Loucy (cell line): ENCODE results near the gene FOXP1.

Source experiments
- H2AFZ ChIP-seq: fragments of 200-600 bp; sonication (generic); 2 replicates; pipeline ENCODE4 v1.6.0; 2016; ENCODE audit warnings: antibody characterized with exemption, mild to moderate bottlenecking, low read length, moderate library complexity
- H3F3A ChIP-seq: fragments of 200-600 bp; 2 replicates; pipeline ENCODE4 v1.6.0; 2016; ENCODE audit warnings: antibody characterized with exemption, low read depth, mild to moderate bottlenecking
- H3K27me3 ChIP-seq: fragments of 200-600 bp; sonication (generic); 2 replicates; pipeline ENCODE4 v1.6.1; 2014; ENCODE audit warnings: low read length, mild to moderate bottlenecking; ENCODE audit not compliant: insufficient read depth, poor library complexity, severe bottlenecking
- H3K36me3 ChIP-seq: fragments of 200-600 bp; sonication (generic); 2 replicates; pipeline ENCODE4 v1.6.1; 2016; ENCODE audit warnings: low read length; ENCODE audit not compliant: insufficient read depth
- H3K4me1 ChIP-seq: fragments of 200-600 bp; sonication (generic); 2 replicates; pipeline ENCODE4 v1.5.1; 2014; ENCODE audit warnings: low read length, mild to moderate bottlenecking; ENCODE audit not compliant: insufficient read depth, poor library complexity, severe bottlenecking
- H3K4me2 ChIP-seq: fragments of 200-600 bp; sonication (generic); 2 replicates; pipeline ENCODE4 v1.6.0; 2014; ENCODE audit warnings: antibody characterized with exemption, low read length, low read depth, mild to moderate bottlenecking; ENCODE audit not compliant: poor library complexity, severe bottlenecking
- H3K4me3 ChIP-seq: fragments of 200-600 bp; sonication (generic); 2 replicates; pipeline ENCODE4 v1.5.1; 2014; ENCODE audit warnings: low read length, mild to moderate bottlenecking, mixed read lengths; ENCODE audit not compliant: poor library complexity, severe bottlenecking
- H3K79me2 ChIP-seq: fragments of 200-600 bp; sonication (generic); 2 replicates; pipeline ENCODE4 v1.6.1; 2014; ENCODE audit warnings: low read length; ENCODE audit not compliant: insufficient read depth
- H3K9ac ChIP-seq: fragments of 200-600 bp; sonication (generic); 2 replicates; pipeline ENCODE4 v1.6.0; 2014; ENCODE audit warnings: mild to moderate bottlenecking, low read depth, low read length, moderate library complexity; ENCODE audit not compliant: poor library complexity, severe bottlenecking
- H3K9me2 ChIP-seq: fragments of 200-600 bp; sonication (generic); replicated peaks from 2 replicates; pipeline ENCODE4 v1.6.1; 2016; ENCODE audit warnings: low read depth, low read length, mixed read lengths
- H3K9me3 ChIP-seq: fragments of 200-600 bp; sonication (generic); 2 replicates; pipeline ENCODE4 v1.6.1; 2014; ENCODE audit warnings: mild to moderate bottlenecking, antibody characterized with exemption, low read length, low read depth; ENCODE audit not compliant: insufficient read depth
- H4K20me1 ChIP-seq: fragments of 200-600 bp; sonication (generic); 2 replicates; pipeline ENCODE4 v1.6.0; 2014; ENCODE audit warnings: antibody characterized with exemption, low read length, mild to moderate bottlenecking; ENCODE audit not compliant: insufficient read depth, poor library complexity, severe bottlenecking
- CTCF ChIP-seq: fragments of 200-600 bp; sonication (generic); conservative IDR thresholded peaks from 2 replicates; pipeline ENCODE4 v1.5.1; 2014; ENCODE audit warnings: mild to moderate bottlenecking, antibody characterized with exemption, low read length
- EZH2phosphoT487 ChIP-seq: fragments of 200-600 bp; IDR thresholded peaks from 2 replicates; pipeline ENCODE4 v1.6.1; 2018; ENCODE audit warnings: antibody characterized with exemption, mild to moderate bottlenecking, moderate library complexity, borderline replicate concordance

The FOXP1 gene

DNA sequence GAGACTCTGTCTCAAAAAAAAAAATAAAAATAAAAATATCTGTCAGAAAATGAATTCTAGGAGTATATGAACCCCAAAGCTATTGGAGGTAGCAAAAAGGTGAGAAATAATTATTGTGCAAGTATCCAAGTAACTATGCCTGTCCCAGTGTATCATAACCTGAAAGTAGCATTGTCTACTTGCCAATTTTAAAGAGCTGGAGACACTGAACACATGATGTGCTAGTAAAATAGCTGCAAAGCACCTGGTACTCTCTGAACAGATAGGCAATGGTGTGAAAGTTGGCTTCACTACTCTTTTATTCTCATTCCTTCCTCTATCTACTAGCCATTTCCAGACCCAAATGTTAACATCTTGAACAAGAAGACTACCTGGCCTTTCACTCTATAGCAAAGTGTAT, 208.9 kb downstream of the FOXP1 start:
- no peaks in the 10 kb centered on the region for H3K4me1 ChIP-seq
- no peak overlapping the region for H3K9ac ChIP-seq
- H3K9me3 ChIP-seq = no peaks in the 10 kb centered on the region
- no peak overlapping the region for H3K4me3 ChIP-seq
- H3K79me2 ChIP-seq = peaks cover 12% of the 10 kb centered on the region; the same call in 1 of the 2 replicates
- H3K27me3 ChIP-seq = no peaks in the 10 kb centered on the region
- H4K20me1 ChIP-seq = no peaks in the 10 kb centered on the region
- no peaks in the 10 kb centered on the region for H3K36me3 ChIP-seq
- no peaks in the 10 kb centered on the region for H3F3A ChIP-seq
- TF ChIP-seq CTCF (no peak), EZH2phosphoT487 (no peak)
- H3K9me2 ChIP-seq = no peaks in the 10 kb centered on the region
- H3K4me2 ChIP-seq = no peak overlapping the region
- no peak overlapping the region for H2AFZ ChIP-seq

DNA sequence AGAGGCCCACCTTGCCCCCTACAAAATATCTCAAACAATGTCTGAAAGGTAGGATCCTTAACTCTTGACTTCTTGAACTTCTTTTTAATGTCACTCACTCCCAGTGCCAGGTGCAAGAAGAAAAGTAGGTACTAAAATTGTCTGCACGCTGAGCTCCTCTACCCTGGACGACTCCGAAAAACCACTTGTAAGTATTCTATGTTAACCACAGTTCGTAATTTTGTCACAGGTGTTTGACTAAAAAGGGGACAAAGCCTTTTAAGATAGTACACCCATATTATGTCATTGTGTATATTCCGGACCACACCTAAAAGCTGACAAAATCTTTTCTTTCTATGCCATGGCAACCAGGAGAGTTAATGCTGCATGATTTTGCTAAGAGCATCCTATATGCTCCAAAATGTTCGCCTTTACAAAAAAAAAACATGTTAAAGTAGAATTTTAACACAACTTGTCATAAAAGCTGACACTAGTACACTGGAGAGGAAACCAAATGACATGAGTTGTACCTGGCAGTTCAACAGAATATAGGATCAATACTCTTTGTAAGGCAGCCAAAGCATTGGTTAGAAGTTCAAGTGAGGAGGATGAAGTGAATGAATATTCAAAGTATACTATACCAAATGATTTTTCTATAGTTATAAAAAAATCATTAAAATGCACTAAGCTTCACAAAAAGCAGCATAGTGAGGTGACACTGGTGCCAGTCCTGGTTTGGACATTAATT, 210.5 kb downstream of the FOXP1 start:
- Histone ChIP-seq H3K4me2 (no peak overlapping the region), H3K9me3 (no peaks in the 10 kb centered on the region), H3K9ac (no peak overlapping the region), H3K79me2 (peaks cover 18% of the 10 kb centered on the region; the same call in 1 of the 2 replicates), H2AFZ (no peak overlapping the region), H3F3A (no peaks in the 10 kb centered on the region), H3K9me2 (no peaks in the 10 kb centered on the region), H3K36me3 (no peaks in the 10 kb centered on the region), H4K20me1 (no peaks in the 10 kb centered on the region), H3K4me3 (no peak overlapping the region), H3K4me1 (no peaks in the 10 kb centered on the region), H3K27me3 (no peaks in the 10 kb centered on the region)
- TF ChIP-seq CTCF (no peak), EZH2phosphoT487 (no peak)

DNA sequence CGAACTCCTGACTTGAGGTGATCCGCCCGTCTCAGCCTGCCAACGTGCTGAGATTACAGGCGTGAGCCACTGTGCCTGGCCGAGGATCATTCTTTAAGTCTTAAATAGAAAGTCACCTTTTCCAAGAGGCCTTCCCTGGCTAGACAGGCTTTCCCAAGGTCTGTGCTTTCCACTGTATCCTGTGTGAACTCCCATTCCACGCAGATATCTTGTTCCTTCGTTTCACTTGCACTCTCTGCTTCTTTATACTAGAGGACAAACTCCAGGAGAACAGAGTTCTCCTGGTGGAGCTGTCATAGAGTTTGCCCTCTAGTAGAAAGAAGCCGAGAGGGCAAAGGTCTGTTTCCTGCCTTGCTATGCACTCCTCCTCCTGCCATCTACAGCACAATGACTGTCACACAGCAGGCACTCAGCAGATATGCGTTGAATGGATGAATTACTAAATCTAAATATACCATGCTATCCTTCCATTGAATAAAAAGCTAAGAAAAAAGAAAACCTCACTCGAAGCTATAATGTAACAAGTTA, 211.2 kb downstream of the FOXP1 start:
- Histone ChIP-seq H3K9me2 (no peaks in the 10 kb centered on the region), H2AFZ (no peak overlapping the region), H3K4me3 (no peak overlapping the region), H3K27me3 (no peaks in the 10 kb centered on the region), H3K9ac (no peak overlapping the region), H3K4me1 (no peaks in the 10 kb centered on the region), H3F3A (no peaks in the 10 kb centered on the region), H3K9me3 (no peaks in the 10 kb centered on the region), H3K36me3 (no peaks in the 10 kb centered on the region), H3K79me2 (peaks cover 18% of the 10 kb centered on the region; the same call in 1 of the 2 replicates), H4K20me1 (no peaks in the 10 kb centered on the region), H3K4me2 (no peak overlapping the region)
- TF ChIP-seq EZH2phosphoT487 (no peak), CTCF (no peak)
